ENCODE measurements around the gene NUFIP2.

NUFIP2 gene

DNA sequence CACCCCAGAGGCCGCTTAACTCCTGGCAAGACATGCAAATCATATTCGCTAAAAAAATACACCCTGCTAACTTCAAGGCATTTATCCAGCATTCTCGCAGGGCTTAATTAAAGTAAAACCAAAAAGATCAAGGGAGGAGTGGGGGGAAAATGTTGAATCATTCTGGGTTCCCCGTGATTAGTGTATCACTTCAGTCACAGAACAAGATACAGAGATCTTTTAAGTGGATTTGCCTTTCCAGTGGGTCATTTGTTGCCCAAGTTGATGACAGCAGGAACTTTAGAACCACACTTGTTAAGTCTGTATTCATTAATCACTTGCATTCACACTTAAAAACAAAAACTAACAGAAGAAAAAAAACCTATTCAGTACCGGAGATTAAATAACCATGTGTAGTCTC, 30.0 kb downstream of the NUFIP2 start:
- H4K20me1 ChIP-seq (ENCODE audit: control insufficient read depth, insufficient read depth, low read depth, low read length): peaks cover 6% of the 10 kb centered on the region
- H3K36me3 ChIP-seq (ENCODE audit: control insufficient read depth, low read length): peaks cover 86% of the 10 kb centered on the region
- no peak for TF ChIP-seq EZH2phosphoT487 (IDR thresholded peaks at IDR 0.05; ENCODE audit: borderline replicate concordance, low read length)
- TF ChIP-seq CTCF (IDR thresholded peaks at IDR 0.05; ENCODE audit: low read depth, low read length, poor library complexity, severe bottlenecking): no peak
- peaks cover 59% of the 10 kb centered on the region for H3F3A ChIP-seq (ENCODE audit: control insufficient read depth, insufficient read depth)
- no peaks in the 10 kb centered on the region for H3K9me2 ChIP-seq (replicated peaks; ENCODE audit: control insufficient read depth, low read length)
- H3K79me2 ChIP-seq (ENCODE audit: control insufficient read depth, low read length): peaks cover 44% of the 10 kb centered on the region
- no peaks in the 10 kb centered on the region for H3K27me3 ChIP-seq (ENCODE audit: control insufficient read depth, low read length)
- H3K4me1 ChIP-seq (ENCODE audit: control insufficient read depth, low read length): no peaks in the 10 kb centered on the region
- H3K9me3 ChIP-seq (ENCODE audit: control insufficient read depth, insufficient read depth, low read length): no peaks in the 10 kb centered on the region
- H3K27ac ChIP-seq (ENCODE audit: low read depth, low read length): no peak overlapping the region
- no peak overlapping the region for H3K4me2 ChIP-seq (ENCODE audit: low read length)
- no peak overlapping the region for H3K4me3 ChIP-seq (ENCODE audit: low read length)

- Histone ChIP-seq H3K4me2 (ENCODE audit: low read length) (no peak overlapping the region), H3K4me3 (ENCODE audit: low read length) (no peak overlapping the region), H3K9me2 (replicated peaks; ENCODE audit: control insufficient read depth, low read length) (no peaks in the 10 kb centered on the region), H3K27me3 (ENCODE audit: control insufficient read depth, low read length) (no peaks in the 10 kb centered on the region), H3K79me2 (ENCODE audit: control insufficient read depth, low read length) (peaks cover 10% of the 10 kb centered on the region), H3K36me3 (ENCODE audit: control insufficient read depth, low read length) (peaks cover 46% of the 10 kb centered on the region), H3K27ac (ENCODE audit: low read depth, low read length) (no peak overlapping the region), H3K4me1 (ENCODE audit: control insufficient read depth, low read length) (no peaks in the 10 kb centered on the region), H3F3A (ENCODE audit: control insufficient read depth, insufficient read depth) (peaks cover 86% of the 10 kb centered on the region), H3K9me3 (ENCODE audit: control insufficient read depth, insufficient read depth, low read length) (no peaks in the 10 kb centered on the region), H4K20me1 (ENCODE audit: control insufficient read depth, insufficient read depth, low read depth, low read length) (peaks cover 13% of the 10 kb centered on the region)
- TF ChIP-seq CTCF (IDR thresholded peaks at IDR 0.05; ENCODE audit: low read depth, low read length, poor library complexity, severe bottlenecking) (no peak), EZH2phosphoT487 (IDR thresholded peaks at IDR 0.05; ENCODE audit: borderline replicate concordance, low read length) (no peak)
Observed at GRCh38 chr17:29257756-29258155, 36.2 kb downstream of the NUFIP2 start.

DNA sequence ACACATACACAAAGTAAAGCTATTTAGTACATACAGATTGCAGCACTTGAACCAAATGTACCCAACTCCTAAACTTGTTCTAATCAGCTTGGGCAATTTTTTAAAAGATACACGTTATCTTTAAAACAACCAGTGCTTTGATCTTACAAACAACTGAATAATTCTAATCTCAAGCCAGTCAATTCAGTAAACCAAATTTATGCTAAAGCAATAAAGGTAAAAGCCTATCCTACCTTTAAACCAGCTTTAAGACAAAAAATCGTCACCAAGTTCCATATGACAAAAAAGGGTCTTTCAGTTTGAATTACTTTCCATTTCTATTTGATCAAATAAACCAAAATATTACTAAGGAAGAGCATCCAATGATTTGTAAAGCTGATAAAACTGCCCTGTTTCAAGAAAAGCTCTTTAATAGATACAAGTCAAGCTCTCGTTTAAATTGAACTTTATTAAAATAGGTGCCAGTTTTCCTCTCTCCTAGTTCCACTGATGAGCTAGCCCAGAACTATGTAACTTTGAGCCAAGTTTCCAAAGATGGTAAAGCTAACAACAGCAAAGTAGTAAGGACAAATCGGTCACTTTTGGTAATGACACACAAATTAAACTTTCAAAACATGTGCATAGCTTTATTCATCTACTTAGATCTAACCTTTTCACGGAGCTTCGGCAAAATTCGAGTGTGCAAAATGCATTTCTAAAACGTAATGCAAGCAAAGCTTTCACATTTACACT, 37.0 kb downstream of the NUFIP2 start:
- peaks cover 13% of the 10 kb centered on the region for H4K20me1 ChIP-seq (ENCODE audit: control insufficient read depth, insufficient read depth, low read depth, low read length)
- peaks cover 38% of the 10 kb centered on the region for H3K36me3 ChIP-seq (ENCODE audit: control insufficient read depth, low read length)
- H3K9me3 ChIP-seq (ENCODE audit: control insufficient read depth, insufficient read depth, low read length): no peaks in the 10 kb centered on the region
- peaks cover 82% of the 10 kb centered on the region for H3F3A ChIP-seq (ENCODE audit: control insufficient read depth, insufficient read depth)
- H3K4me2 ChIP-seq (ENCODE audit: low read length): no peak overlapping the region
- no peaks in the 10 kb centered on the region for H3K9me2 ChIP-seq (replicated peaks; ENCODE audit: control insufficient read depth, low read length)
- no peak overlapping the region for H3K27ac ChIP-seq (ENCODE audit: low read depth, low read length)
- no peaks in the 10 kb centered on the region for H3K27me3 ChIP-seq (ENCODE audit: control insufficient read depth, low read length)
- no peak overlapping the region for H3K4me3 ChIP-seq (ENCODE audit: low read length)
- no peak for TF ChIP-seq EZH2phosphoT487 (IDR thresholded peaks at IDR 0.05; ENCODE audit: borderline replicate concordance, low read length)
- TF ChIP-seq CTCF (IDR thresholded peaks at IDR 0.05; ENCODE audit: low read depth, low read length, poor library complexity, severe bottlenecking): no peak
- peaks cover 7% of the 10 kb centered on the region; the same call in 1 of the 2 replicates for H3K79me2 ChIP-seq (ENCODE audit: control insufficient read depth, low read length)
- H3K4me1 ChIP-seq (ENCODE audit: control insufficient read depth, low read length): no peaks in the 10 kb centered on the region
